GM12874 (cell line): ENCODE results near the gene AFF4.

Experiments used
- TF ChIP-seq, protein P1 (sequence below): IDR thresholded peaks from 2 replicates; pipeline ENCODE4 v1.5.1; 2011; ENCODE audit warnings: low read depth, mild to moderate bottlenecking, control low read depth, low read length, moderate library complexity; ENCODE audit not compliant: insufficient read depth

AFF4 gene

DNA sequence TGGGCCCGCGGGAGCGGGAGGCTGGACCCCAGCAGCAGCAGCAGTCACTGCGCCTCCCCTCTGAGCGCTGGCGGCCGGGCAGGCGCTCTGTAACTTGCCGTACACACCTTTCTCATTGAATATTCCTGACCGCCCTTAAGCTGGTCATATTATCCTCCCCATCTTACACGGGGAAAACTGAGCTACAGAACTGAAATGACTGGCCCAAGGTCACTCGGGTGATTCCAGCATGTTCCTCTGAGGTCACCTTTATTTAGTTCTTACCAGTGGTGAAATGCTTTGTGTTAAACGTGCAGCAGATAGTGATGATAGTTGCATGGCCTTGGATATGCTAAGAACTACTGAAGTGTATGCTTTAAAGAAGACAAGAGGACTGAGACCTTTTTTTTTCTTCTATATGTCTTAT, 96.4 kb downstream of the AFF4 start:
- TF ChIP-seq, protein P1, sequence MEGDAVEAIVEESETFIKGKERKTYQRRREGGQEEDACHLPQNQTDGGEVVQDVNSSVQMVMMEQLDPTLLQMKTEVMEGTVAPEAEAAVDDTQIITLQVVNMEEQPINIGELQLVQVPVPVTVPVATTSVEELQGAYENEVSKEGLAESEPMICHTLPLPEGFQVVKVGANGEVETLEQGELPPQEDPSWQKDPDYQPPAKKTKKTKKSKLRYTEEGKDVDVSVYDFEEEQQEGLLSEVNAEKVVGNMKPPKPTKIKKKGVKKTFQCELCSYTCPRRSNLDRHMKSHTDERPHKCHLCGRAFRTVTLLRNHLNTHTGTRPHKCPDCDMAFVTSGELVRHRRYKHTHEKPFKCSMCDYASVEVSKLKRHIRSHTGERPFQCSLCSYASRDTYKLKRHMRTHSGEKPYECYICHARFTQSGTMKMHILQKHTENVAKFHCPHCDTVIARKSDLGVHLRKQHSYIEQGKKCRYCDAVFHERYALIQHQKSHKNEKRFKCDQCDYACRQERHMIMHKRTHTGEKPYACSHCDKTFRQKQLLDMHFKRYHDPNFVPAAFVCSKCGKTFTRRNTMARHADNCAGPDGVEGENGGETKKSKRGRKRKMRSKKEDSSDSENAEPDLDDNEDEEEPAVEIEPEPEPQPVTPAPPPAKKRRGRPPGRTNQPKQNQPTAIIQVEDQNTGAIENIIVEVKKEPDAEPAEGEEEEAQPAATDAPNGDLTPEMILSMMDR = no peak

DNA sequence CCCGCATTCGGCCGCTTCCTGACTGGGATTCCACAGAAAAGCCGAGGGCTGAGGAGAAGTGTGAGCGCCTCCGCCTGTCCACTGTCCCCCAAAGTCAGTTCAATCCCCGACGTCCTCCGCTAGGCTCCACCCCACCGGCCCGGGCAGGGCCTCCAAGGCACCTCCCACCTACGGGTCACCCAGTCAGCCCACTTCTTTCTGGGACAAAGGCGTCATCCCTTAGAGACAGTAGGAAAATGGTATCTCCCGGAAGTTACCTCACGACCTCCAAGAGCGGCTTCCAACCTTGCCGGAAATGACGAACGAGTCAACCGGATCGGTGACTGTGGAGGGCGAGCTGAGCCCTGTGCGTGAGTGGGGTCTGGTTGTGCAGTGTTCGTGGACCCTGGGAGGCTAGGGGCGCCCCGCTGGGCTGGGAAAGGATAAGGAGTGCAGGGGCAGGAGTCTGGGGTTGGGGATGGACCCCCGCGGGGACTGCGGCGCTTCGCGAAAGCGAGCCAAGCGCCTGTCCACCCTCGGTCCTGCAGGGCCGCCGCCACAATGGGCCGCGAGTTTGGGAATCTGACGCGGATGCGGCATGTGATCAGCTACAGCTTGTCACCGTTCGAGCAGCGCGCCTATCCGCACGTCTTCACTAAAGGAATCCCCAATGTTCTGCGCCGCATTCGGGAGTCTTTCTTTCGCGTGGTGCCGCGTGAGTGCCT, 96.9 kb downstream of the AFF4 start, which contains the start of the genes GDF9 and UQCRQ:
Gene GDF9 (minus strand): TSS at position 128 of the 704 bp plus-strand sequence. CDS start 1,936 bp downstream, outside the sequence.
Gene UQCRQ (plus strand): TSS at position 301 of the 704 bp plus-strand sequence. CDS start 240 bp downstream, at position 541.
- TF ChIP-seq, protein P1 = peak; percentile 26; the same call in 1 of the 2 replicates

DNA sequence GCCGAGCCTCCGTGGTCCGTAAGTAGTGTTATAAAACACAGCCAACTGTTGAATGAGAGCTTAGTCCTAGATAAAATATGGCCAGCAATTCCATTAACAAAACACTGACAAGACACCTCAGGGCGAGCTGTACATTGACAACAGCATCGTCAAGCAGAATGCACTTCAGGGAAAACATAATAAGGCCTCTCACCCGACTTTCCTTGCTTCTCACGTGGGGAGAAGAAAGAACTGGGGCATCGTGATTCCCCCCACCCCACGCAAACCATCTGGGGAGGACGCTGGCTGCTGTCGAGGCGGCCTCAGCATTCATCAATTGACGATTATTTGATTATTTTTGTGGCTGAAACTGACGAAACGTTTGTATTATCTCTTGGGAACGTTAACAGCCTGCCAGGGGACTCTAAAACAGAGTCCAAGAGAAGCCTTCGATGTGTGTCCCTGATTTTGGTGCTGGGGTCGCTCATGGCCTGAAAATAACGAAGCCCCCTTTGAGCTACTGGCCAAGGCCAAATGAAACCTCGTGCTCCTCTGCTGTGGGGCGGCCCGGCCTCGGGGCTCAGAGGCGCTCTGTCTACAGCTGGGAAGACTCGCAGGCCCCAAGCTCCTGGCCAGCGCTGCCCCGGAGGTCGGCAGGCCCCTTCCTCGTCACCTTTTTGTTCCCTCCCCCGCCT, 97.6 kb downstream of the AFF4 start:
- TF ChIP-seq, protein P1 = no peak

DNA sequence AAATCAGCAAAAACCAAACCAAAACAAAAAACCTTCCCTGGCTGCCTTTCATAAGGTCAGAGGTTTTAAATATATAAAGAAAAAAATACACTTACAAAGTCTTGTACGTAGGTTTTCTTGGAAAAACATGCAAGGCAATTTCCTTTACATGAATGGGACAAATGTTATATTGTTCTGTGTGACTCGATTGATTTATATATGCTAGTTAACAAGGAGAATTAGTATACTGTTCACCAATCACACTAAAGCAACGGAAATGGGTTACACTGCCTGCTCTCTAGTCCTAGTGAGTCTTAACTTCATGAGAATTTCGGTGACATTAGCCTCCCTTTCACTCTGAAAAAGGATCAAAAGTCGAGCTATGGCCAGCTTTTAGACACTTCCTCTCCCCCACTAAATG, 102.7 kb downstream of the AFF4 start:
- TF ChIP-seq, protein P1 = no peak

DNA sequence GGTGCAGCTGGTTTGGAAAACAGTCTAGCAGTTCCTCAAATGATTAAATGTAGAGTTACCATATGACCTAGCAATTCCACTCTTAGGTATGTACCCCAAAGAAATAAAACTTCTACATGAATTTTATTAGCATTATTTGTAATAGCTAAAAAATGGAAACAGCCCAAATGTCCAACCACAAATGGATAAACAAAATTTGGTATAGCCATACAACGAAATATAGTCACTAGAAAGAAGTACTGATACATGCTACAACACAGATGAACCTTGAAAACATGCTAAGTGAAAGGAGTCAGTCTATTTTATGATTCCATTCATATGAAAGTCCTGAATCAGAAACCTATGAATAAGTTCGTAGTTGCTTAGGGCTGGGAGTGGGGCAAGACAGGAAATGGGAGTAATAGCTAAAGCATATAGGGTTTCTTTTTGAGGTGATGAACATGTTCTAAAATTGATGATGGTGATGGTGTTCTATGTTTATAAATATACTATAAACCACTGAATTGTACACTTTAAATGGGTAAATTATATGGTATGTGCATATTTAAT, 103.5 kb downstream of the AFF4 start:
- TF ChIP-seq, protein P1 = no peak

DNA sequence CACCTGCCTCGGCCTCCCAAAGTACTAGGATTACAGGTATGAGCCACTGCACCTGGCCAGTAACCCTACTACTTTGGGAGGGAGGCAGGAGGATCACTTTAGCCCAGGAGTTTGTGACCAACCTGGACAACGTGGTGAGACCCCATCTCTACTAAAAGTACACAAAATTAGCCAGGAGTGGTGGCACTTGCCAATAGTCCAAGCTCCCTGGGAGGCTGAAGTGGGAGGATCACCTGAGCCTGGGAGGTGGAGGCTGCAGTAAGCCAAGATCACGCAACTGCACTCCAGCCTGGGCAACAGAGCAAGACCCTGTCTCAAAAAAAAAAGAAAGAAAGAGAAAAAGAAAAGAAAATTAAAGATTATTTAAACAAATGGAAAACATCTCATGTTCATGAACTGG, 107.4 kb downstream of the AFF4 start:
- TF ChIP-seq, protein P1 = no peak

DNA sequence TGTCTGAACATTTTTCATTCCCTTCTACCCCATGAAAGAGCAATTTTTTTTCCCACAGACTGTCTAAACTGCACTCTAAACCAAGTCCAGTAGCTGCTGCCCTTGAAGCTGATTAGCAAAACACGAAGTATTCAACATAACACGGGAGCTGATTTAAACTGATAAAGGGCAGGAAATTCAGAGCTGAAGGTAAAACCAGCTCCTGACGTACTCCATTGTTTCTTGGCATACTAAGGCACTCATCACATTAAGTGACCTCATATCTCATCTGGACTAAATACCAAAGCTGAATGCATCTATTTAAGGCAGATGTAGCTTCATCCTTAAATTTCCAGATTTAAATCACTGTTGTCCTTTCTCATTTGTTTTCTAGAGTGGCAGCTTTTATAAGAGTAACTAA, 109.1 kb downstream of the AFF4 start:
- TF ChIP-seq, protein P1 = no peak
